OCI-LY3 (cell line): ENCODE measurements around the gene RPS6KB1.

Experiments
- H2AFZ ChIP-seq: fragments of 200-600, 300-600 bp; shearing (Covaris generic); 2 replicates; pipeline ENCODE4 v1.6.0; 2014; ENCODE audit warnings: antibody characterized with exemption, low read depth, low read length
- H3K27ac ChIP-seq: fragments of 200-600, 300-600 bp; sonication (generic); 2 replicates; pipeline ENCODE4 v1.5.1; 2014; ENCODE audit warnings: mild to moderate bottlenecking, low read length, moderate library complexity, mixed read lengths
- H3K27me3 ChIP-seq: fragments of 200-600, 300-600 bp; sonication (generic); 2 replicates; pipeline ENCODE4 v1.6.1; 2014; ENCODE audit warnings: low read depth, low read length, mixed read lengths
- H3K36me3 ChIP-seq: fragments of 200-600, 300-600 bp; sonication (generic); replicated peaks from 2 replicates; pipeline ENCODE3; 2014; ENCODE audit warnings: low read depth, low read length, mixed read lengths
- H3K4me1 ChIP-seq: fragments of 300-600, 200-600 bp; sonication (generic); 2 replicates; pipeline ENCODE4 v1.6.1; 2014; ENCODE audit warnings: low read length, mixed read lengths
- H3K4me2 ChIP-seq: fragments of 200-600, 300-600 bp; sonication (generic); 2 replicates; pipeline ENCODE4 v1.6.1; 2014; ENCODE audit warnings: low read length, mixed read lengths
- H3K4me3 ChIP-seq: fragments of 300-600, 200-600 bp; sonication (generic); 2 replicates; pipeline ENCODE4 v1.5.1; 2014; ENCODE audit warnings: antibody characterized with exemption, mild to moderate bottlenecking, low read length, moderate library complexity
- H3K79me2 ChIP-seq: fragments of 300-600, 200-600 bp; shearing (Covaris generic); 2 replicates; pipeline ENCODE4 v1.6.1; 2014; ENCODE audit warnings: mild to moderate bottlenecking, low read length, mixed read lengths
- H3K9ac ChIP-seq: fragments of 300-600, 200-600 bp; shearing (Covaris generic); 2 replicates; pipeline ENCODE4 v1.6.0; 2014; ENCODE audit warnings: mild to moderate bottlenecking, low read length, moderate library complexity
- H3K9me3 ChIP-seq: fragments of 200-600, 300-600 bp; shearing (Covaris generic); 2 replicates; pipeline ENCODE4 v1.6.1; 2014; ENCODE audit warnings: low read length, mixed read lengths; ENCODE audit not compliant: insufficient read depth
- H4K20me1 ChIP-seq: fragments of 200-600, 300-600 bp; sonication (generic); 2 replicates; pipeline ENCODE4 v1.6.1; 2016; ENCODE audit warnings: low read length, mixed read lengths; ENCODE audit not compliant: insufficient read depth
- CTCF ChIP-seq: fragments of 200-600, 300-600 bp; sonication (generic); IDR thresholded peaks from 2 replicates; pipeline ENCODE4 v1.5.1; 2014; ENCODE audit warnings: antibody characterized with exemption, low read length, low read depth
- EZH2phosphoT487 ChIP-seq: fragments of 200-600 bp; shearing (Covaris generic); IDR thresholded peaks from 2 replicates; pipeline ENCODE4 v1.6.1; 2018; ENCODE audit warnings: antibody characterized with exemption, mixed run types, low read depth

Gene RPS6KB1

GRCh38 chr17:59884861-59885260 lies 8.1 kb upstream of the RPS6KB1 start:
- Histone ChIP-seq H4K20me1 (no peaks in the 10 kb centered on the region), H2AFZ (no peak overlapping the region), H3K36me3 (peaks cover 15% of the 10 kb centered on the region), H3K4me3 (no peak overlapping the region), H3K4me1 (no peaks in the 10 kb centered on the region), H3K27me3 (no peaks in the 10 kb centered on the region), H3K9ac (no peak overlapping the region), H3K27ac (no peak overlapping the region), H3K79me2 (no peaks in the 10 kb centered on the region), H3K9me3 (no peaks in the 10 kb centered on the region), H3K4me2 (no peak overlapping the region)
- TF ChIP-seq EZH2phosphoT487 (no peak), CTCF (no peak)

GRCh38 chr17:59888145-59888750 lies 4.7 kb upstream of the RPS6KB1 start:
- H3K9ac ChIP-seq: no peak overlapping the region
- H3K27ac ChIP-seq: no peak overlapping the region
- peaks cover 15% of the 10 kb centered on the region for H3K36me3 ChIP-seq
- no peak overlapping the region for H2AFZ ChIP-seq
- H3K4me2 ChIP-seq: no peak overlapping the region
- H3K4me3 ChIP-seq: no peak overlapping the region
- no peak for TF ChIP-seq EZH2phosphoT487
- TF ChIP-seq CTCF: no peak
- H4K20me1 ChIP-seq: no peaks in the 10 kb centered on the region
- peaks cover 3% of the 10 kb centered on the region; the same call in 1 of the 2 replicates for H3K4me1 ChIP-seq
- peaks cover 3% of the 10 kb centered on the region; the same call in 1 of the 2 replicates for H3K27me3 ChIP-seq
- H3K79me2 ChIP-seq: peaks cover 16% of the 10 kb centered on the region
- no peaks in the 10 kb centered on the region for H3K9me3 ChIP-seq

GRCh38 chr17:59890720-59891119 lies 2.2 kb upstream of the RPS6KB1 start:
- H3K36me3 ChIP-seq: peaks cover 9% of the 10 kb centered on the region
- H3K79me2 ChIP-seq: peaks cover 41% of the 10 kb centered on the region
- peaks cover 4% of the 10 kb centered on the region; the same call in 1 of the 2 replicates for H3K27me3 ChIP-seq

More at GRCh38 chr17:59890720-59891119, 2.2 kb upstream of the RPS6KB1 start:
- Histone ChIP-seq H4K20me1 (peaks cover 8% of the 10 kb centered on the region), H3K4me1 (peaks cover 10% of the 10 kb centered on the region), H3K9ac (no peak overlapping the region), H2AFZ (no peak overlapping the region), H3K9me3 (no peaks in the 10 kb centered on the region), H3K4me2 (no peak overlapping the region), H3K27ac (no peak overlapping the region), H3K4me3 (no peak overlapping the region)
- TF ChIP-seq CTCF (no peak), EZH2phosphoT487 (no peak)
